NCI-H146 treated with DMSO at 0.1 percent for 48 hours (cell line): ENCODE measurements around the gene SH3GL3.

ENCODE experiments used
- DNase-seq: peaks from one replicate; lab custom pipeline; 2025; ENCODE audit not compliant: unreplicated experiment; lab: John Stamatoyannopoulos, UW

The SH3GL3 gene

DNA sequence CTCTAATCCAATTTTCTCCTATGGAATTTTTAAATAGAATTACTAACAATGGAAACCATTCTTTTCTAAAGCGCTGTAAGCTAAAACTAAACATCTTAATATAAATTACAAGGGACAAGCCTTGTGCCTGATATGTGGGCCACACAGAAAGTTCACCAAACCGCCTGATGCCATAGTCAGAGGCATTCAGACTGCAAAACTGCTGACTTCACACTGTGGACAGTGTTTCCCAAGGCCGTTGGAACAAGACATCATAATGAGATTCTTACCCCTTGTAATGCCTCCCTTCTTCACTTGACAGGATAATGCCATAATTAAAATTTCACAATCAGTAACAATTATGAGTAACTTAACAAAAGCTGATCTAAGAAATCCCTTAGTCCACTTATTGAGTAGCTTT lies 14.9 kb downstream of the SH3GL3 start:
- DNase-seq: no peak

DNA sequence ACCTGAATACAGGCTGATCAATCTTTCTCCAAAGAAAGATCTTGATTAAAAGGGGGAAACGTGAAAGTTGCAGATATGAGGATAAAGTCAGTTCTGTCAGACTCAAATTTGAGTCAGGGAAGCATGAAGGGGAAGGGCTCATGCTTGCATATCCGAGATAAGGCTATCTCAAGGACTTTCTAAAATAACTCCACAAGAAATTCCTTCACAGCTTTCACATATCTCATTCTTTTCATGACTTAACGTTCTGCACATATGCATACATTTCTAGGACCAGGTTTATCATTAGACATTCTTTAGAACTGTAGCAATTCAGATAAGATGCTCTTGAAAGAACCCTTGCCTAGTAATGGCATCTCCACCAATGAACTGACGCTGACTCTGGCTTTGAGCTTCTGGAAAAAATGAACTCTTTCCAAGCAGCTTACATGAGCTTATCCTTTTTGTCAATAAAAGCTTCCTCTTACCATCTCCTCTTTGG lies 15.9 kb downstream of the SH3GL3 start:
- DNase-seq: no peak

DNA sequence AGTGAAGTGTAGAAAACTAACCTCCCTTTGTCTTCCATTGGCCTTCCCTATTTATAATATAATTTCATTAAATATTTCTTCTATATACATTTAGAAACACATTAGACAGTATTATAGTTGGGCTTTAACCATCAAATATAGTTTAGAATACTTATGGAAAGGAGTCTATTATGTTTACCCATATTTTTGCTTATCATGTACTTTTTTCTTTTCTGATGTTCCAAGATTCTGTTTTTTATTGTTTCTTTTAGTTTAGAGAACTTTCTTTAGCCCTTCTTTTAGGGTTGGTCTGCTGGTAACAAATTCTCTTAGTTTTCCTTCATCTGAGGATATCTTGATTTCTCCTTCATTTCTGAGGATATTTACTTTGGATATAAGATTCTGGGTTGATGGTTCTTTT lies 23.7 kb downstream of the SH3GL3 start:
- no peak for DNase-seq

DNA sequence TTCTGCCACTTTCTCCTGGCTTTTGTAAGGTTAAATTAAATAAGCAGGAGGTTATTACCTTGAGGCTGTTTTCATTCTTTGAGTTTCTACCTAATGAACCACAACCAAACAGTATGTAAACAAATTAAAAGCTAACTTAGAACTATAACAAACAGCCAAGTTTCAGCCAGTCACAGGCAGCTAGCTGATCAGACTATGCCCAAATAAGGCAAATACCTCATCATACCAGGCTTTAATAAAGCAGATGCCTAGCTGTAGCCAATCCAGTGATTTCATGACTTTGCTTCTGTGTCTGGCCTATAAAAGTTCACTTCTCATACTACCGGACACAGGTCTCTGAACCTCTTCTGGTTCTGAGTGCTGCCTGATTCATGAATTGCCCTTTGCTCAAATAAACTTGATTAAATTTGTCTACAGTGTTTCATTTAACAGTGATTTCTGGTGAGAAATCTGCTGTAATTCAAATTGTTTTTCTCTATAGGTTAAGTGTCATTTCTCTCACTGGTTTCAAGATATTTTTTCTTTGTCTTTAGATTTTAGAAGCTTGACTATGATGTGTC lies 24.2 kb downstream of the SH3GL3 start:
- DNase-seq: no peak

DNA sequence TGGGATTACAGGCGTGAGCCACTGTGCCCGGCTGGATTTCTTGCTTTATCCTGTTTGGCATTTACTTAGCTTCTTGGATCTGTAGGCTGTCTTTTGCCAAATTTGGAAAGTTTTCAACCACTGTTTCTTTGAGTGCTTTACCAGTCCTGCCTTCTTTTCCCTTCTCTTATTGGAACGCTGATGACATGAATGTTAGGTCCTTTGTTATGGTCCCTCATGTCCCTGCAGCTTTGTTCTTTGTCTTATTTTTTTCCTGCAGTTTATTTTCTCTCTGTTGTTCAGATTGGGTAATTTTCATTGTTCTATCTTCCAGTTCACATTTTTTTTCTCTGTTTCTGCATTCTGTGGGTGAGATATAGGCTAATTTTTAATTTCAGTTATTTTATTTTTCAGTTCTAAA lies 25.0 kb downstream of the SH3GL3 start:
- no peak for DNase-seq

DNA sequence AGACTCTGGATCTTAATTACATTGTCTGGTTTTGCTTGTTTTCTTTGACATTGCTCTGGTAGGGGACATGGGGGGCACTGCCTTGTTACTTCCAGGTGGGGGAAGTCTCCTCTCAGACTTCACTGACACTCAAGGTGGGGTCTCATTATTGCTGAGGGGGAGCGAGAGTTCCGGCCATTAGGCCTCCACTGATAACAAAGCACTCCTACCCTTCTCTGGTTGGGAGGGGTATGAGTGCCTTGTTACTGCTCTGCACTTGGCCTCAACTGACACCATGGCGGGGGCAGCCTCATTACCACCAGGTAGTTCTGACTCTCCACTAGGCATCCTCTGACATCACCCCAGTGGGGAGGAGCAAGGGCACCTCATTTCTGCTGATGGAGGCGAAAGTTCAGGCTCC lies 25.7 kb downstream of the SH3GL3 start:
- DNase-seq: no peak

DNA sequence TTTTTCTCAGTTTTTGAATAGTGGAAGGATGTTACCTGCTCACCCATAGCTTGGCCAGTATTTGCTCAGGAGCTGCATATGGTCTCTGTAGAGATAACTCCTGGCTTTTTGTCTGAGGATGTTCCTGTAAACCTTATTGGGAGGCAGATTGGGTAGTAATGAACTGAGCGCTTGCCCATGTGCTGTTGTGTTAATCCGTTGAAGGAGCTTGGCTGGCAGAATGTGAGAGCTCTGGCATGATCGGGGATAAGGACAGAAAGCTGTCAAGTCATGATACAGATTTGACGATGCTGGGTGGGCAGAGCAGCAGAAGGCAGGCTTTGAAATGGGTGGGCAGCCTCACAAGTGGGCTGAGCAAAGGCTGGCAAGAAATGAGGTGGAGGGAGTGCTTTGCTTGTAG lies 27.4 kb downstream of the SH3GL3 start:
- no peak for DNase-seq

DNA sequence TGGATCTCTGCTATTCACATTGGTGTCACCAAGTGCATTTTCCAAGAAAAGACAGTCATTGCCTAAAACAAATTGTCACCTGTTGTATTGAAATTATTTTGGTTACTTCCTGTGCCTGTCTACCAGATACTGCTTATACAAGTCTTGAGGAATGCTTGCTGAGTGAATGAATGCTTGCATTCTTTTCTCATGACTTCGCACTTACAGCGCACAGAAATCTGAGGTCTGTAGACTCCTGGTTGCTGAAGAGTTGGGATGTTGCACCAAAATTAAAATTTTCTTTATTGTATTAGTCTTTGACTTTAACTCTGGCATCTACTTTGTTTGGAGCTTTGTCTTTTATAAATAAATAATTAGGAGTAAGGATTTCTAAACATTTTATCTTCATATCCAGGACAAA lies 28.4 kb downstream of the SH3GL3 start:
- DNase-seq: no peak

DNA sequence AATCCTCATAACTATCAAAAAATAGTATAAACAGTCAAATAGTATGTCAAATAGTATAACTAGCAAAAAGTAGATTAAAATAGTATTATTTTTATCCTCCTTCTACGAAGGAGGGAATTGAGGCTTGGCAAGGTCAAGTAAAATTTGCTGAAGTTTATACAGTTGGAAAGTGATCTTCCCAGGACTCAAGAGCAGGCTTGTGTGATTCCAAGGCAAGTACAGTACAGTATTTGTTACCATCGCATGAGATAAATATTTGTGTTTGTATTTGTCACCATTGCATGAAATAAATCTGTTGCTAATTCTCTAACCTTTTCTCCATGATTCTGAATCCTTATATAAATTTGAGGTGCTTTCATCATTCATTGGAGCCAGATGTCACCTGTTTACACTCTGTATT lies 28.9 kb downstream of the SH3GL3 start:
- no peak for DNase-seq

DNA sequence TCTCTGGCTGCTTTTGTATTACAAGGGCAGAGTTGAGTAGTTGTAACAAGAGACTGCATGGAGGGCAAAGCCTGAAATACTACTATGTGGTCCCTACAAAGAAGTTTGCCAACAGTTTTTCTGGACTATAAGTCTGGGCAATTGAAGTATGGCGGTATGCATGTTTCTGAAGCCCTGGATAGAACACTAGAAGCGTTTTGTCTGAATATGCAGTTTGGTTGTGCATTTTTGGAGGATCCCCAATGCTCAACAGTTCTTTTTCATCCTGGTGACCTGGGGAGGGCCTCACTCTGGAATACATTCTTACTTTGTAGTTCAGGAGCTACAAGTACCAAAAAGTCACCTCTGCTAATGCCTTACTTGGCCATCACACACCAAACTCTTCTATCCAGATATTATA lies 29.6 kb downstream of the SH3GL3 start:
- DNase-seq: no peak

DNA sequence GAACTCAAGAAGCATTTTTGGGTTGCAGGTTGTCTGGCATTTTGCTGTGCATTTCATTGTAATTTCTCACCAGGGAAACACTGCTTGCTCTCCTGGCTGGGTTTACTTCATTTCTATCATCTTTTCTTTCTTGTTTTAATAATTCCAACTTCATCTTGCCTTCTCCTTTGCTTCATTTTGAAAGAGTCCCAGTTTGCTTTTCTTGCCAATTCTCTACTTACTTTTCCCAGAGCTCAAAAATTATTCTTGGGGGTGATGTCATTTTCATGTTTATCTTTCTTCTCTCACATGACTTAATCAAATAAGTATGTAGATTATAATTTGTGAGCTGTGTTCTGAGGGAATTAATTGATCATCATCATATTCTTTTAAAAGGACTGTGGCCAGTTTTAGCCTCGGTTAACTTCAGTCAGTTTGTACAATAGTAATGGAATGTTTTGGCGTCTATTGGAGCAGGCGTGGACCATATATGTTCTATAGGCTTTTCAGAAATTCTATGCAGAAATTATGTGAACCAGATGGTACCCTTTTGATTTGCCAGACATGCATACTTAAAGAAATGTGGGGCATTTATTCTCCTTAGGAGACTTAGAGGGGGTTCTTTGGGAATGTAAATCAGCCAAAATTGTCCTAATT lies 30.1 kb downstream of the SH3GL3 start:
- DNase-seq: no peak

DNA sequence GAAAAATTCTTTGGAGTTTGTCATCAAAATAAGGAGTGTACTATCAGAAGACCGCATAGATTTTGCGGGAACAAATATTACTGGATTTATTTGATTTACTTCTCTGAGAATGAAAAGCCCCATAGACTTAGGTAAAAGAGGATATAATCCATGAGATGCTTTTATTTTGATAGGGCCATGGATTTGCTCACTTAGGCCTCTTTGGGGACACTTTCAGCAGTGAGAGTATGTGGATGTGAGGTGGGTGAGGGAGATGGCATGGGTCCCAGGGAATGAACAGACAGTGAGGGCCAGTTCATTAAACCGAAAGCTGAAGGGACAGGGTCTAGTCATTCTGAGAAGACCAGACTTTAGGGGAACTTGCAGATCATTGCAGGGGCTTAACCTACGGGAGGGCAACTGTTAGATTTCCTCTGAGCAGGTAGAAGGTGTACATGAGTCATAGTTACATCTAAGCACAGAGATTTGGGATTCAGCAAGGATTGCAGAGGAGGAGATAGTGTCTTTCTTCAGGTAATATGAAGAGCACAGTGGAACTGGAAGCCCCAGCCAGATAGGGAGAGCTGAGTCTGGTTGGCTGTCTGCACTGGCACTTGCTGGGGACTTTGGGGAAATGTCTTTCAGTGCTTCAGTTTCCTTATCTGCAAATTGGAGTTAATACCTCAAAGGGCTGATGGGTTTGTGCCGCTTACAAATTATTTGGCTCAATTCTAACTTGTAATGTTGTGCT lies 30.8 kb downstream of the SH3GL3 start:
- no peak for DNase-seq

DNA sequence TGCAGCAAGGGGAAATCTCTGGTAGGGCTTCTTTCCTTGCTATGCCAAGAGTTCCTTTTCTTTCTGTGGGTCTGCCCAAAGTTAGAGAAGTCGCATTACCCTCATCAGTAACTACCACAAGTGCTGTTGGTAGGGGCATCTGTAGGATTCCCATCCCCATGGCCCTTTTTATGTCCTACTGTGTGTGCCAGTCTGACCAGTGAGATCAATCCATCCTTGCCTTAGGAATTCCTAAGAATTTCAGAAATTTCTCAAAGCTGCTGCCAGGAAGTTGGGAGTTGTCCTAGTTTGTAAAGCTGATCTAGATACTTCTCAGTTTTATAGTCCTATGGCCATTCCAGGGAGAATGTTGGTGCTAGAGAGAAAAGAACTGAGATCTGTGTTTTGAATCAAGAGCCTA lies 36.5 kb downstream of the SH3GL3 start:
- no peak for DNase-seq

DNA sequence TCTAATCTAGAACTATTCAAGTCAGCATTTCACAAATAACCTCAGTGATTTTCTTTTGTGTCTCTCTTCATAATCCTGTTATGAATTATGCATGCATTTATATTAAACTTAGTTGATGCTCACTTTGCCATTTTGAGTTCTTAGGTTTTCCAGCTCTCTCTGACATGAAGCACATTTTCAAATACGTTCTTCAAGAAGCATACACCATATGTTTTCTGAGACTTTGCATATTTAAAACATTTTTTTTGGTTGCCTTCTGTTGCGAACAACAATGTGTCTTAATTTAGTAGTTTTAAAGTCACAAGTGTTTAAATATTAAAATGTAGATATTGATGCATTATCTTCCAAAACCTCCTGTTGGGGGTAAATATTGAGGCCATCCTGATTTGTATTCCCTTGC lies 37.5 kb downstream of the SH3GL3 start:
- DNase-seq: no peak

DNA sequence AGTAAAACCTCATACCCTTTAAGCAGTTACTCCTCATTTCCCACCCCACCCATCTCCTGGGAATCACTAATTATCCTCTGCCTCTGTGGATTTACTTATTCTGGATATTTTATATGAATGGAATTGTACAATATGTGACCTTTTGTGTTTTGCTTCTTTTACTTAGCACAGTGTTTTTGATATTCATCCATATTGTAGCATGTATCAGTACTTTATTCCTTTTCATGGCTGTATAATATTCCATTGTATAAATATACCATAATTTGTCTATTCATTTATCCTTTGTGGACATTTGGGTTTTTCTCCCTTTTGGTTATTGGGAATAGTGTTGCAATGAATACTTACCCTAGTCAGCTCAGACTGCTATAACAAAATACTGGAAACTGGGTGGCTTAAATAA lies 39.2 kb downstream of the SH3GL3 start:
- no peak for DNase-seq

DNA sequence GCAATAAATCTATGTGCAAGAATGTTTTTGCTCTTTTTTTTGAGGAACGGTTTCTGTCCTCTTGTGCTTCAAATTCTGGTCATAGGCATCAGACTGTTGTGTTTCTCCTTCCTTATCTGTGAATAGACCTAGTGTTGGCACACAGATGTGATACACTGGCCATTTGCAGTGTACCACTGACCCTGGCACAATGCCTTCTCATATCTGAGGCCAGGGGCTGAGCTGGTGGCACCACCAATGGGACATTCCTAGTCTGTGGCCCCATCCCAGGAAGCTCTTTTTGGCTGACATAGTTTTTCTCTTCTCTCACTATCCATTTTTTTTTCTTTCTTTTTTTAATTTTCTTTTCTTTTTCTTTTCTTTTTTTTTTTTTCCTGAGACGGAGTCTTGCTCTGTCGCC lies 40.4 kb downstream of the SH3GL3 start:
- no peak for DNase-seq

DNA sequence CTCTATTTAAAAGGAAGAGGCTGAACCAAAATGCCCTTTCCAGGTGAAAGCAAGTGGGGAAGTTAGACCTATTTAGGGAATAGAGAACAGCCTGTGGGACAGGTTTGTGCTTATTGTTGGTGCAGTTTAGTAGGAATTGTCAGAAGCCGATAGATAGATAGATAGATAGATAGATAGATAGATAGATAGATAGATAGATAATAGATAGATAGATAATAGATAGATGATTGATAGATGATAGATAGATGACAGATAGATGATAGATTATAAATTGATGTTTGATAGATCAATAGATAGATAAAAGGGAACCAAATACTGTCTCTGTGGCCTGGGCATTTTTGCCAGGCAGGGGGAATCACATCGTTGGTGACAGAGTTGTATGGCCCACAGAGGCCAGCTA lies 42.5 kb downstream of the SH3GL3 start:
- no peak for DNase-seq

DNA sequence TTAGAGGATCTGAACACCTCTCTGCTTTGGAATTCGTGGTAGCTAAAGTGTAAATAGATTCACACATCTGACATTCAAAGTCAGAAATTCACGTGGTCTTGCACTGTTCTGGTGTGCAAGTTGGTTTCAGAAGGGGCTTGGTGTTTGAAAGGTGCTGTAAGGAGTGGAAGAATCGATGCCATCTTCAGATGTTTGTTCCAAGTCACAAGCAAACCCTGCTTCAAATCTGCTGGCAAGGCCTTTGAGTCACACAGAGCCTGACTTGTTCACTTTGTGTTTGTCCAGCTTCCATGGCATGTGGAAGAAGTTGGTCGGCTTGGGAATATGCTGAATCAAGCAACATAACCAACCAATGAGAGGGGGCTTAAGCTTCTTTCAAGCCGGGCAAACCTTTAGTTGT lies 44.3 kb downstream of the SH3GL3 start:
- no peak for DNase-seq

DNA sequence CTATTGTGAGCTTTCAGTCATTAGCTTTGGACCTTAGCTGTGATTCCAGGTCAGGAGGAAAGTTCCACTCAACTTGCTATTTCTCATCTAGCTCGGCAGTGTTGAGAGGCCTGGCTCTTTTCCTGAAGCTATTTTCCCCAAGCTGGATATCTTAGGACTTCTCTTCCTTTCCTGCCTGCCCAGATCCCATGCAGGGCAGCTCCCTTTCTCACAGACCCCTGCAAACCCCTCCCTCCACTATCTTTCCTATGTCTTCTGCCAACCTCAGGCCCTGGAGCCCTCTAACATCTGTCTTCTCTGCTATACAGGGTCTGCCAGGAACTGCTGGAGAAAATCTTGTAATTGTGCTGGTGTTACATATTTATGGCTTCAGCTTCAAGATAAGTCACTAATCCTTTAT lies 49.6 kb downstream of the SH3GL3 start:
- no peak for DNase-seq

DNA sequence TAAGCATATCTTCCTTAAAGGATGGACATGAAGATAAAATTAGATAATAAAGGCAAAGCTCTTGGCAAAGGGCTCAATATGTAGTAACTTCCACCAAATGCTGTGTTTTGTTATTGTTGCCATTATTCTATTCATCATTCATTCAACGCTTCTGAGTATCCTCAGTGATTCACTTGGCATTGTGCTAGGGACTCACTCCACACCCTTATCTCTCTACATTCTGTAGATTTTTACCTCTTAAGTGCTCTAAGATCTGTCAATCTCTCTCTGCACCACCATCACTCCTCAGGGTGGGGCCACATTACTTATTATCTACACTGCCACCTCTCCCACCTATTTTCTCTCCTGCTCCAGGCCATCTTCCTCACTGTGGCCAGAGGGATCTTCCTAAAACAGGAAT lies 51.2 kb downstream of the SH3GL3 start:
- DNase-seq: no peak

DNA sequence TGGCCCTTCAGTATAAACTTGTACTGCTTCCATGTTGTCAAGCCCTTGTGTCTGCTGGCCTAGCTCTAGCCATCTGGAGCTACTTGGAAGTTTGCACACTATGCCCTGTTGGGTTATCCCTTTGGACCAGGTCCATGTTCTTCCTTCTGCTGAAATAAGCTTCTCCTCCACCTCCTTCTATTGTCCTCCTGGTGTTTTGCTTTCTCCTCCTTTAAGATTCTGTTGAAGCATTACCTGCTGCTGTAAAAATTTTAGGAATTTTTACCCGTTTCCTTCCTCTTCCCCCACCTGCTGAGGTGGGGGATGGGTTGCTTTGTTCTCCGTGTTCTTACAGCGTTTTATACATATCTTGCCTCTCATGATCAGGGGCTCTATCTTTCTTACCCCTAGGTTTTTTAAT lies 51.7 kb downstream of the SH3GL3 start:
- DNase-seq: no peak

DNA sequence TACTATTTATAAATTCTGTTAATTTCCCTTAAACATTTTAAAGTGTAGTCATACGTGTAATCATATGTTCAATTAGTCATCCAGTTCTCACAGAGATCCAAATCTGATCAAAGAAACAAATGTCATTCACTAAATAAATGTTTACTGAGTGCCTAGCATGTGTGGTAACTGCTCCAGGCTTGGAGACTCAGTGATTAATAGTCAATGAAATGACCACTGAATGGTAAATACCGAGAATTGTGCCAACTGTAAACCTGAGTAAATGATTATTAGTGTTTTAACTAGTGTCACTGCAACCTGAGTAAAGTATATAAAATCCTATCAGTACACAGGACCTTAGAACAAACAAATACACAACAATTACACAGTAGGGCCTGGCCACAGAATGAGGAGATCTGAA lies 52.3 kb downstream of the SH3GL3 start:
- DNase-seq: no peak
